ENCODE measurements around the gene PRKAG2. TPM values are rescaled to one million over a fixed set of nuclear protein-coding genes. Genes with fewer than 3 reads are reported as not detected.

Gene PRKAG2
- total RNA-seq, 4 donors from 2014 or later: 25.1 to 57.8 (median 46.7) TPM

DNA sequence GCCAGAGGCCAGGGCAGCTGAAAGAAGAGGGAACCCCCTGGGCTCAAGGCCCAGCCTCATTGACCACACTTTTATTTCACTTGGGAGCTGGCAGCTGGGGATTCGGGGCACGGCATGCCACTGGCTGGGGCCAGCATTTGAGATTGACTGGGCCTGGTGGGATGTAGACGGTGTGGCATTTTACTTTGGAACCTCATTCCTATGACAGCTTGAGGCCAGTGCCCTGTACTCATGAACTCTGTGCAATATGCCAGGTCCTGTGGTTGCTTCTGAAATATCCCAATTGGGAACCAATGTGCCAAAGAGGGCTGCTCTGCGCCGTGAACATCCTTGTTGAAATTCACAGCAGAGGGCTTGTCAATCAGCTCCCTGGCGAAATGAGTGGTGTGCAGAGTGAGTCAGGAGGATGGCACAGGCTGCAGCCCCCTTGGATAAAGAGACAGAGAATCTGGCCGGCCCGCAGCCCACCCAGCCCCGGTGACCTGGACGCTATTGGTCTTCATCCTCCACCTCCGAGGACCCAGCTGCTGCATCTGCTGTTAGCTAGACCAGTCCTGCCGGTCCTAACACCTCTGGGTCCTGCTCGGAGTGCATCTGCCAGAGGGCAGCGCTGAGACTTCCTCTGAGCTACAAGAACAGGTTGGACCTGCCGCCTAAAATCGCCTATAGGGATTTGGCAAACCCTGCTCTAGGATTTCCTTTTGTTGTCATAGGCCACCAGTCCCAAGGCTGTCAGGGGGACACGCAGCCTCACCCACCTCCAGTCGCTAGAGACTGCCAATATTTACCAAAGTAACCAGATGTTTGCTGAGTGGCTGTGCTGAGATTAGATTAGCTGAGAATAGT lies 58.0 kb downstream of the PRKAG2 start:
- in situ Hi-C loops (cut with MboI; ENCODE audit: low pct_ligation_motif_present in 1 of 4, low pct_unique_long_range_greater_than_20kb in 1 of 4, low sequenced_read_pairs in 3 of 4): no loop called here

DNA sequence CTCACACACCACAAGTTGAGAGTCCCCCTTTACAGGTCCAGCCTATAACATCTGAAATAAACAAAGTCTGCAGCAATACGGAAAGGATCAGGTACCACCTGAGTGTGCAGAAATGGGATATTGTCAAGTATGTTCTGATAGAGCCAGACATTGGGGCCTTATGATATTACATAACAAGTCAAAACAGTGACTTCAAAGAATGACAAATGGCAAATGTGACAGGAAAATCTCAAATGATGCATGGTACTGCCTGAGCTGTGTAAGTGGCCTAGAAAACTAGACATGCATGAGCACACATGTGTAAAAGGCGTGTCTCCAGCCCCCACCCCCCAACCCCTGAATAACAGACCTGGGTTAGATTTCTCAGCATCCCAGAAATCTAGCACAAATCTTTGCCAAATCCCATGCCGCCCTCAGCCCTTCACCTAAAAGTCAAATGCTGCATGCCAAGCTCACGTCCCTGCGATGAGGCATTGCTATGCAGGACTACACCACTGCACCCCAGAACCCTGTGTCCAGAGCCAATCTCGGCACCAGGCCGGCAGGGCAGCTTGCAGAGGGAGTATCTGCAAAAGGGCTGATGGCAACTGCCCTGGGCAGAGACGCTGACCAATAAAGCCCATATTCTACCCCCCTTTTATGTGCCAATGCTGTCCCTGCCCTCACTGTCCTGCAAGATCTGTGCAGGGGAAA lies 58.8 kb downstream of the PRKAG2 start:
- H3K36me3 ChIP-seq: no peaks in the 10 kb centered on the region
- H3K4me3 ChIP-seq: no peak overlapping the region
- no peaks in the 10 kb centered on the region for H3K9me3 ChIP-seq
- no peak for DNase-seq
- no peak overlapping the region for H3K27ac ChIP-seq
- TF ChIP-seq POLR2A (IDR thresholded peaks at IDR 0.05): no peak
- no peak for TF ChIP-seq POLR2AphosphoS5 (IDR thresholded peaks at IDR 0.05)
- no peak for TF ChIP-seq CTCF (IDR thresholded peaks at IDR 0.05)
- TF ChIP-seq EP300 (IDR thresholded peaks at IDR 0.05; ENCODE audit: low read depth): no peak
- in situ Hi-C loops (cut with MboI; ENCODE audit: low pct_ligation_motif_present in 1 of 4, low pct_unique_long_range_greater_than_20kb in 1 of 4, low sequenced_read_pairs in 3 of 4): no loop called here
- WGBS, 2 donors (ENCODE audit: low coverage in 1 of 2): 88 to 100% methylated on average over 1 to 8 of the region's 8 CpGs
- peaks cover 2 to 27% (median 11%) of the 10 kb centered on the region in 4 donors for H3K4me1 ChIP-seq
- H3K27me3 ChIP-seq: no peaks in the 10 kb centered on the region
- intact Hi-C loops (cut with DNase I; ENCODE audit: low total_unique reads): no loop called here

More for the DNA sequence above, 58.0 kb downstream of the PRKAG2 start:
- no peak overlapping the region for H3K4me3 ChIP-seq
- H3K9me3 ChIP-seq: no peaks in the 10 kb centered on the region
- peaks cover 2 to 35% (median 11%) of the 10 kb centered on the region in 4 donors for H3K4me1 ChIP-seq
- TF ChIP-seq POLR2AphosphoS5 (IDR thresholded peaks at IDR 0.05) (no peak), EP300 (IDR thresholded peaks at IDR 0.05; ENCODE audit: low read depth) (no peak)
- no peak overlapping the region for H3K27ac ChIP-seq
- H3K27me3 ChIP-seq: no peaks in the 10 kb centered on the region
- WGBS, 2 donors (ENCODE audit: low coverage in 1 of 2): 71% methylated on average over 17 of the region's 18 CpGs; no CpG with 5 or more reads in 1 of the 2 donors
- H3K36me3 ChIP-seq: no peaks in the 10 kb centered on the region
- no peak for DNase-seq
- intact Hi-C loops (cut with DNase I; ENCODE audit: low total_unique reads): no loop called here

GRCh38 chr7:151817315-151817690 lies 59.6 kb downstream of the PRKAG2 start:
- intact Hi-C loops (cut with DNase I; ENCODE audit: low total_unique reads) (no loop called here), in situ Hi-C loops (cut with MboI; ENCODE audit: low pct_ligation_motif_present in 1 of 4, low pct_unique_long_range_greater_than_20kb in 1 of 4, low sequenced_read_pairs in 3 of 4) (no loop called here)
- TF ChIP-seq POLR2AphosphoS5 (IDR thresholded peaks at IDR 0.05) (no peak), CTCF (IDR thresholded peaks at IDR 0.05) (no peak), EP300 (IDR thresholded peaks at IDR 0.05; ENCODE audit: low read depth) (no peak), POLR2A (IDR thresholded peaks at IDR 0.05) (no peak)
- no peaks in the 10 kb centered on the region for H3K9me3 ChIP-seq
- H3K4me1 ChIP-seq: peaks cover 2 to 24% (median 11%) of the 10 kb centered on the region in 4 donors
- no peak for DNase-seq
- no peak overlapping the region for H3K4me3 ChIP-seq
- no peaks in the 10 kb centered on the region for H3K36me3 ChIP-seq
- no peak overlapping the region for H3K27ac ChIP-seq
- H3K27me3 ChIP-seq: no peaks in the 10 kb centered on the region
- WGBS, 2 donors (ENCODE audit: low coverage in 1 of 2): 83 to 94% methylated on average over 1 to 4 of the region's 4 CpGs

DNA sequence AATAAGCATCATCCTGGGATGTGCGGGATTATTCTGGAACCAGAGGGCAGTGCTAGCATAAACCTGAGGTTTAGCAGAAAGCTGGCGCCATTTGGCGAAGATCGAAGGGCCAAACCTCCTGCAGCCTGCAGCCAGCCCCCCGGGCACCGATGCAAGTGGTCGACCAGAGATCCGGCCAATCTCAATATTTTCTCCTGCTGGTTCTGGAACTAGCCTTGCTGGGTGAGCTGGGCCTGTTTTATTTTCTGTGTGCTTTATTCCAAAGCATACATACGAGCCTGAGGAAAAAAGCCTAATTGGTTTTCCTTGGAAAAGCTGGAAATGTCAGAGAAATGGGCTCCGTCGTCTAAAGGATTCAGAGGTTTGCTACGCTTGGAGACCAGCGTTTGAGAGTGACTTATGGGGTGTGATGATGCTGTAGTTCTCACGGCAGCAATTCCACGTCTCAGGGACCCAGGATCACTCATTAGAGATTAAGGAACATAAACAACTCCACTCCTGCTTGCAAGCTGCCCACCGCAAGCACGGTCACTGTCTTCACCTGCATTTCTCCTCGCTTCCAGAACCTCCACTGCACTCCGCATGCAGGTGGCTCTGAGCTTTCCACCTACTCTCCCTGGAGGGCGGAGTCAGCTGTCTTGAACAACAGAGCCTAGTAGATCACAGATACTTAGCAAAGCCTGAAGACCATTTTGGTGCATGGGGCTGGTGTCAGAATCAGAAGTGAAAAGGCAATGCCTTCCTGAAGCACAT lies 60.2 kb downstream of the PRKAG2 start:
- intact Hi-C loops (cut with DNase I; ENCODE audit: low total_unique reads) (no loop called here), in situ Hi-C loops (cut with MboI; ENCODE audit: low pct_ligation_motif_present in 1 of 4, low pct_unique_long_range_greater_than_20kb in 1 of 4, low sequenced_read_pairs in 3 of 4) (no loop called here)
- 87 to 95% methylated on average over 7 to 20 of the region's 20 CpGs for WGBS, 2 donors (ENCODE audit: low coverage in 1 of 2)
- Histone ChIP-seq H3K4me1 (peaks cover 2 to 20% (median 11%) of the 10 kb centered on the region in 4 donors), H3K4me3 (no peak overlapping the region), H3K27me3 (no peaks in the 10 kb centered on the region), H3K27ac (no peak overlapping the region), H3K9me3 (no peaks in the 10 kb centered on the region), H3K36me3 (no peaks in the 10 kb centered on the region)
- DNase-seq: no peak
- TF ChIP-seq CTCF (IDR thresholded peaks at IDR 0.05) (no peak), EP300 (IDR thresholded peaks at IDR 0.05; ENCODE audit: low read depth) (no peak), POLR2A (IDR thresholded peaks at IDR 0.05) (no peak), POLR2AphosphoS5 (IDR thresholded peaks at IDR 0.05) (no peak)

Measured in transverse colon (tissue), 4 donors.